ENCODE data around the gene FAM219A. TPM values are rescaled to one million over a fixed set of nuclear protein-coding genes. Genes with fewer than 3 reads are reported as not detected.

Gene FAM219A
- total RNA-seq, 4 donors from 2014 or later = 4.0 to 7.6 (median 5.2) TPM

DNA sequence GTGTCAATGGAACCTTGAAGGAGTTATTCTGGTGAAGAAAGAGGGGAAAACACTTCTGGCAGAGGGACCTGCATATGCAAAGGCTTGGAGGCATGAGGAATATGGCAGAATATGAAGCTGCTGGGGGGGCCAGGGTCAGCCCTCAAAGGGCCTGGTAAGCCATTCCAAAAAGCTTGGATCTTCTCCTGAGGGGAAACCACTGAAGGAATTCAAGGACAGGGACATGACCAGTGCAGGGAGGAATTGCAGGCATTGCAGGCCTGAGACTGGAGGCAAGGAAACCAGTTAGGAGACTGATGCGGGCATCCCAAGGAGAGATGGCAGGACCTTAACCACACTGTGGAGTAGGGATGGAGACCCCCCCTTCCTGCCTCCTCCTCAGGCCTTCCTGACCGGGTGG, 43.0 kb upstream of the FAM219A start:
- H3K36me3 ChIP-seq = no peaks in the 10 kb centered on the region
- peaks cover 0 to 18% (median 10%) of the 10 kb centered on the region in 3 donors for H3K4me1 ChIP-seq
- no peak overlapping the region for H3K4me3 ChIP-seq
- TF ChIP-seq POLR2A (IDR thresholded peaks at IDR 0.05) (no peak), CTCF (IDR thresholded peaks at IDR 0.05) (no peak)
- no peaks in the 10 kb centered on the region for H3K9me3 ChIP-seq
- 40% methylated on average over 1 of the region's 2 CpGs; no CpG with 5 or more reads in 1 of the 2 donors for WGBS, 2 donors
- H3K27me3 ChIP-seq = no peaks in the 10 kb centered on the region
- intact Hi-C loops (cut with DNase I) = loop anchor here (5.0 to 10.0 kb wide), 3 partner anchors 59 to 99 kb away; partner anchors contain the start of gene CNTFR
- H3K27ac ChIP-seq = no peak overlapping the region
- DNase-seq = no peak

GRCh38 chr9:34500623-34501267, 42.4 kb upstream of the FAM219A start:
- intact Hi-C loops (cut with DNase I) = loop anchor here (5.0 to 10.0 kb wide), 3 partner anchors 58 to 98 kb away; partner anchors contain the start of gene CNTFR
- peak; percentile 89 to 100 (median 92) for TF ChIP-seq CTCF (IDR thresholded peaks at IDR 0.05)
- no peak for TF ChIP-seq POLR2A (IDR thresholded peaks at IDR 0.05)
- Histone ChIP-seq H3K9me3 (no peaks in the 10 kb centered on the region), H3K36me3 (no peaks in the 10 kb centered on the region), H3K27ac (no peak overlapping the region), H3K4me1 (peaks cover 0 to 18% (median 10%) of the 10 kb centered on the region in 3 donors), H3K27me3 (no peaks in the 10 kb centered on the region), H3K4me3 (no peak overlapping the region)
- 0 to 4% methylated on average over 6 of the region's 6 CpGs for whole genome bisulfite sequencing, 2 donors
- no peak for DNase-seq

DNA sequence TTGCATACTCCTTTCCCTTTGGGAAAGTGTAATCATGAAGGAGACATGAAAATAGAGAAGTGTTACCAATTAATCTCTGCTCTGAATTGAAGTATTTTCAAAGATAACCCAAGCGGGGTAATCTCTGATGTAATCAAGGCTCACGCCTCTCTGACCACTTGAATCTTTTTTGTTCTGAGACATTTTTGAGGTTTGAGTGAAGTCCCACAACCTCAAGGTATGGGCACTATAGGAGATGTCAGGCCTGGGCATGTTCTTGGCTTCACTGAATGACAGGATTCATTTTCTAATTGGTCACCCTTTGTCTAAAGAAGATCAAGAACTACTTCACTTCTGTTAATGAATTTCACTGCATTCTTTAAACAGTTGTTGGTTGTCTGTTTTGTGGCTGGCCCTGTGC, 40.7 kb upstream of the FAM219A start:
- no peaks in the 10 kb centered on the region for H3K9me3 ChIP-seq
- H3K36me3 ChIP-seq = no peaks in the 10 kb centered on the region
- no peaks in the 10 kb centered on the region for H3K27me3 ChIP-seq
- 49 to 56% methylated on average over 2 of the region's 2 CpGs for WGBS, 2 donors
- intact Hi-C loops (cut with DNase I) = no loop called here
- no peak overlapping the region for H3K27ac ChIP-seq
- H3K4me1 ChIP-seq = peaks cover 0 to 18% (median 10%) of the 10 kb centered on the region in 3 donors
- TF ChIP-seq POLR2A (IDR thresholded peaks at IDR 0.05) = no peak
- no peak for DNase-seq
- no peak overlapping the region for H3K4me3 ChIP-seq

GRCh38 chr9:34498553-34498952, 40.2 kb upstream of the FAM219A start:
- TF ChIP-seq POLR2A (IDR thresholded peaks at IDR 0.05) (no peak), CTCF (IDR thresholded peaks at IDR 0.05) (no peak)
- no peak overlapping the region for H3K4me3 ChIP-seq
- H3K27me3 ChIP-seq = no peaks in the 10 kb centered on the region
- no peak overlapping the region for H3K27ac ChIP-seq
- H3K36me3 ChIP-seq = no peaks in the 10 kb centered on the region
- intact Hi-C loops (cut with DNase I) = no loop called here
- H3K9me3 ChIP-seq = no peaks in the 10 kb centered on the region
- H3K4me1 ChIP-seq = peaks cover 0 to 18% (median 10%) of the 10 kb centered on the region in 3 donors
- 35 to 47% methylated on average over 3 of the region's 3 CpGs for WGBS, 2 donors
- DNase-seq = no peak

GRCh38 chr9:34496149-34496712, 37.9 kb upstream of the FAM219A start:
- no peak for TF ChIP-seq CTCF (IDR thresholded peaks at IDR 0.05)
- no peak for TF ChIP-seq POLR2A (IDR thresholded peaks at IDR 0.05)

More at GRCh38 chr9:34496149-34496712, 37.9 kb upstream of the FAM219A start:
- DNase-seq = no peak
- intact Hi-C loops (cut with DNase I) = no loop called here
- Histone ChIP-seq H3K4me1 (peaks cover 0 to 4% (median 0%) of the 10 kb centered on the region in 3 donors), H3K9me3 (no peaks in the 10 kb centered on the region), H3K36me3 (no peaks in the 10 kb centered on the region), H3K4me3 (no peak overlapping the region), H3K27ac (no peak overlapping the region), H3K27me3 (peaks cover 0 to 7% (median 0%) of the 10 kb centered on the region in 4 donors)
- WGBS, 2 donors = 71 to 75% methylated on average over 6 of the region's 6 CpGs

Measured in esophagus squamous epithelium (tissue), 5 donors.